Measurements from ENCODE around the gene OPN1SW. TPM values are rescaled to one million over a fixed set of nuclear protein-coding genes. Genes with fewer than 3 reads are reported as not detected.

The OPN1SW gene
- total and polyA plus RNA-seq, 12 donors, result not detected

- no peak overlapping the region for H3K27ac ChIP-seq
- WGBS, 4 donors, result 90 to 96% (median 94%) methylated on average over 5 of the region's 5 CpGs
- H3K27me3 ChIP-seq, result no peaks in the 10 kb centered on the region
- intact Hi-C loops (cut with DNase I), result no loop called here
- H3K36me3 ChIP-seq (replicated peaks in 1 of 2), result no peaks in the 10 kb centered on the region
- TF ChIP-seq CTCF (IDR thresholded peaks at IDR 0.05) (no peak), POLR2A (IDR thresholded peaks at IDR 0.05) (no peak)
- H3K4me3 ChIP-seq, result no peak overlapping the region
- no peak for DNase-seq
- no peaks in the 10 kb centered on the region for H3K4me1 ChIP-seq (replicated peaks in 1 of 2)
- H3K9me3 ChIP-seq (replicated peaks in 1 of 3), result no peaks in the 10 kb centered on the region
Measured at GRCh38 chr7:128805225-128805624, 29.6 kb upstream of the OPN1SW start.

GRCh38 chr7:128804484-128804883, 28.9 kb upstream of the OPN1SW start:
- no peaks in the 10 kb centered on the region for H3K9me3 ChIP-seq (replicated peaks in 1 of 3)
- no peak overlapping the region for H3K4me3 ChIP-seq
- H3K4me1 ChIP-seq (replicated peaks in 1 of 2), result no peaks in the 10 kb centered on the region
- H3K27me3 ChIP-seq, result no peaks in the 10 kb centered on the region
- WGBS, 4 donors, result 60 to 90% (median 87%) methylated on average over 5 to 6 of the region's 6 CpGs
- no peak for DNase-seq
- TF ChIP-seq POLR2A (IDR thresholded peaks at IDR 0.05) (no peak), CTCF (IDR thresholded peaks at IDR 0.05) (no peak)
- H3K36me3 ChIP-seq (replicated peaks in 1 of 2), result no peaks in the 10 kb centered on the region
- intact Hi-C loops (cut with DNase I), result no loop called here
- no peak overlapping the region for H3K27ac ChIP-seq

GRCh38 chr7:128801667-128802418, 26.2 kb upstream of the OPN1SW start:
- no peak overlapping the region for H3K27ac ChIP-seq
- H3K36me3 ChIP-seq (replicated peaks in 1 of 2), result no peaks in the 10 kb centered on the region
- H3K4me1 ChIP-seq (replicated peaks in 1 of 2), result no peaks in the 10 kb centered on the region
- no peaks in the 10 kb centered on the region for H3K27me3 ChIP-seq
- H3K9me3 ChIP-seq (replicated peaks in 1 of 3), result no peaks in the 10 kb centered on the region
- no peak for DNase-seq
- intact Hi-C loops (cut with DNase I), result no loop called here
- no peak for TF ChIP-seq CTCF (IDR thresholded peaks at IDR 0.05)
- no peak for TF ChIP-seq POLR2A (IDR thresholded peaks at IDR 0.05)
- WGBS, 4 donors, result 84 to 96% (median 92%) methylated on average over 2 of the region's 2 CpGs
- H3K4me3 ChIP-seq, result no peak overlapping the region

- TF ChIP-seq POLR2A (IDR thresholded peaks at IDR 0.05) (no peak), CTCF (IDR thresholded peaks at IDR 0.05) (no peak)
- Histone ChIP-seq H3K4me3 (no peak overlapping the region), H3K27me3 (no peaks in the 10 kb centered on the region), H3K9me3 (replicated peaks in 1 of 3) (no peaks in the 10 kb centered on the region), H3K36me3 (replicated peaks in 1 of 2) (no peaks in the 10 kb centered on the region), H3K27ac (no peak overlapping the region), H3K4me1 (replicated peaks in 1 of 2) (no peaks in the 10 kb centered on the region)
- 93 to 97% (median 96%) methylated on average over 9 of the region's 9 CpGs for WGBS, 4 donors
- no peak for DNase-seq
- intact Hi-C loops (cut with DNase I), result no loop called here
Measured at GRCh38 chr7:128801003-128801402, 25.4 kb upstream of the OPN1SW start.
